ENCODE data around the gene TMCO4. TPM values are rescaled to one million over a fixed set of nuclear protein-coding genes. Genes with fewer than 3 reads are reported as not detected.

Gene TMCO4
- total RNA-seq, 2 donors from 2014 or later, result 26.9 to 44.1 TPM

DNA sequence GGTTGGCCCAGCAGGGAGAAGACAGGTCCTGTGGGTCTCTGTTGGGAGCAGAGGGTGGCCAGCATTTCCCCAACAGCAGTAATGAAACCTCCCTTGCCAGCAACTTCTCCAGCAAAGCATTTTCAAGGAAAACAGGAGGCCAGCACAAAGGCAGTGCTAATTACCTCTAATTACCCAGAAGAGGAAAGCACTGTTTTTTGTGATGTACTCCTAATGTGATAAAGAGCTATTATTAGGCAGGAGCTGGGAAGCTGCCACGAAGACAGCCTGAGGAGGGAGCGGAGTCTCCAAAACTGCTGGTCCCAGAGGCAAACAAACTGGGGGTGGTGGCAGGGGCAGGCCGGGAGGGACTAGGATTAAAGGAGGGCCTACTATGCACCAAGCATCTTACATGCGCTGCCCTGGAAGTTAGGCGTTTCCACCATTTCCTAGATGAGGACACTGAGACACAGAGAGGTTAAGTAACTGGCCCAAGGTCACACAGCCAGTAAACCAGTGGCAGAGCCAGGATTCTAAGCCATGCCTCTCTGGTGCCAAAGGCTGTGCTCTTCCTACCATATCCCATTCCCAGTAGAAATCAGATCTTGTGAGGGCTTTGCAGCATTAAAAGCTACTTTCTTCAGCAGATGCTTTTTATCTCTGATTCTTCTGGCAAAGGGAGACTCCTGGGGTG is 110.5 kb downstream of the TMCO4 start:
- TF ChIP-seq, protein P1, sequence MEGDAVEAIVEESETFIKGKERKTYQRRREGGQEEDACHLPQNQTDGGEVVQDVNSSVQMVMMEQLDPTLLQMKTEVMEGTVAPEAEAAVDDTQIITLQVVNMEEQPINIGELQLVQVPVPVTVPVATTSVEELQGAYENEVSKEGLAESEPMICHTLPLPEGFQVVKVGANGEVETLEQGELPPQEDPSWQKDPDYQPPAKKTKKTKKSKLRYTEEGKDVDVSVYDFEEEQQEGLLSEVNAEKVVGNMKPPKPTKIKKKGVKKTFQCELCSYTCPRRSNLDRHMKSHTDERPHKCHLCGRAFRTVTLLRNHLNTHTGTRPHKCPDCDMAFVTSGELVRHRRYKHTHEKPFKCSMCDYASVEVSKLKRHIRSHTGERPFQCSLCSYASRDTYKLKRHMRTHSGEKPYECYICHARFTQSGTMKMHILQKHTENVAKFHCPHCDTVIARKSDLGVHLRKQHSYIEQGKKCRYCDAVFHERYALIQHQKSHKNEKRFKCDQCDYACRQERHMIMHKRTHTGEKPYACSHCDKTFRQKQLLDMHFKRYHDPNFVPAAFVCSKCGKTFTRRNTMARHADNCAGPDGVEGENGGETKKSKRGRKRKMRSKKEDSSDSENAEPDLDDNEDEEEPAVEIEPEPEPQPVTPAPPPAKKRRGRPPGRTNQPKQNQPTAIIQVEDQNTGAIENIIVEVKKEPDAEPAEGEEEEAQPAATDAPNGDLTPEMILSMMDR (IDR thresholded peaks at IDR 0.05), result no peak
- H3K4me1 ChIP-seq, result no peaks in the 10 kb centered on the region
- no peaks in the 10 kb centered on the region for H3K27me3 ChIP-seq
- H3K9ac ChIP-seq (ENCODE audit: low read depth in 2 of 2, low read length in 2 of 2), result no peak overlapping the region
- DNase-seq, result no peak
- no peak overlapping the region for H3K27ac ChIP-seq
- H3K9me3 ChIP-seq, result no peaks in the 10 kb centered on the region
- no peak overlapping the region for H3K4me3 ChIP-seq
- H3K36me3 ChIP-seq, result no peaks in the 10 kb centered on the region
- intact Hi-C loops (cut with DNase I), result no loop called here

GRCh38 chr1:19688041-19688842 is 111.5 kb downstream of the TMCO4 start:
- TF ChIP-seq, protein P1 (IDR thresholded peaks at IDR 0.05), result no peak
- Histone ChIP-seq H3K36me3 (no peaks in the 10 kb centered on the region), H3K9me3 (no peaks in the 10 kb centered on the region), H3K4me3 (no peak overlapping the region), H3K9ac (ENCODE audit: low read depth in 2 of 2, low read length in 2 of 2) (no peak overlapping the region), H3K27me3 (no peaks in the 10 kb centered on the region), H3K4me1 (no peaks in the 10 kb centered on the region), H3K27ac (no peak overlapping the region)
- intact Hi-C loops (cut with DNase I), result no loop called here
- no peak for DNase-seq

- no peaks in the 10 kb centered on the region for H3K27me3 ChIP-seq
- intact Hi-C loops (cut with DNase I), result no loop called here
- TF ChIP-seq, protein P1 (IDR thresholded peaks at IDR 0.05), result no peak
- no peaks in the 10 kb centered on the region for H3K9me3 ChIP-seq
- H3K9ac ChIP-seq (ENCODE audit: low read depth in 2 of 2, low read length in 2 of 2), result no peak overlapping the region
- H3K36me3 ChIP-seq, result no peaks in the 10 kb centered on the region
- DNase-seq, result no peak
- H3K4me3 ChIP-seq, result no peak overlapping the region
- no peak overlapping the region for H3K27ac ChIP-seq
- no peaks in the 10 kb centered on the region for H3K4me1 ChIP-seq
Measured at GRCh38 chr1:19687414-19687813, 112.3 kb downstream of the TMCO4 start.

DNA sequence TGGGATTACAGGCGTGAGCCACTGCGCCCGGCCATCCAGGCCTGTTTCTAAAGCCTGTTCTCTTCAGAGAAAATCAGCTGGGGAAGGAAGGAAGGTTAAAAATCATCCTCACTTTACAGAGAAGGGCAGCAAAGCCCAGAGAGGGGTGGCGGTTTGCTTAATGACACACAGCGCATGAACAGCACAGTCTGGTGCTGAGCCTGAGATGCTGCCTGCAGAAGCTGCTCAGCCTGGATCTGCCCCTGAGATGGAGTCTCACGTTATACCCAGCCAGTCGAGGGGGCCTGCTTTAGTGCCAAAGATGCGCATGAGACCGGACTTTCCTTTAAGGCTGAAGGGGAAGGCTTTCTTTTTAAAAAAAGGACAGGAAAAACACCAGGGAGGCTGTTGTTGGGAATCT is 113.7 kb downstream of the TMCO4 start:
- TF ChIP-seq, protein P1 (IDR thresholded peaks at IDR 0.05), result no peak
- Histone ChIP-seq H3K9ac (ENCODE audit: low read depth in 2 of 2, low read length in 2 of 2) (no peak overlapping the region), H3K4me3 (no peak overlapping the region), H3K36me3 (no peaks in the 10 kb centered on the region), H3K27ac (no peak overlapping the region), H3K27me3 (no peaks in the 10 kb centered on the region), H3K4me1 (no peaks in the 10 kb centered on the region), H3K9me3 (no peaks in the 10 kb centered on the region)
- no peak for DNase-seq
- intact Hi-C loops (cut with DNase I), result no loop called here

GRCh38 chr1:19684677-19685076 is 115.0 kb downstream of the TMCO4 start:
- TF ChIP-seq, protein P1 (IDR thresholded peaks at IDR 0.05), result no peak
- Histone ChIP-seq H3K9me3 (no peaks in the 10 kb centered on the region), H3K27me3 (no peaks in the 10 kb centered on the region), H3K27ac (no peak overlapping the region), H3K4me3 (no peak overlapping the region), H3K36me3 (no peaks in the 10 kb centered on the region), H3K4me1 (no peaks in the 10 kb centered on the region), H3K9ac (ENCODE audit: low read depth in 2 of 2, low read length in 2 of 2) (no peak overlapping the region)
- DNase-seq, result no peak
- intact Hi-C loops (cut with DNase I), result no loop called here
